Measurements from ENCODE around the gene PTBP2.
"Not testable (repeated sequence)": the region's sequence is repeated elsewhere in the genome, so short reads cannot be mapped to it uniquely, and the experiment has no call there.

DNA sequence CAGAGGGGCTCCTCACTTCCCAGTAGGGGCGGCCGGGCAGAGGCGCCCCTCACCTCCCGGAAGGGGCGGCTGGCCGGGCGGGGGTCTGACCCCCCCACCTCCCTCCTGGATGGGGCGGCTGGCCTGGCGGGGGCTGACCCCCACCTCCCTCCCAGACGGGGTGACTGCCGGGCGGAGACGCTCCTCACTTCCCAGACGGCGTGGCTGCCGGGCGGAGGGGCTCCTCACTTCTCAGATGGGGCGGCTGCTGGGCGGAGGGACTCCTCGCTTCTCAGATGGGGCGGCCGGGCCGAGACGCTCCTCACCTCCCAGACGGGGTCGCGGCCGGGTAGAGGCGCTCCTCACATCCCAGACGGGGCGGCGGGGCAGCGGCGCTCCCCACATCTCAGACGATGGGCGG is 41.0 kb downstream of the PTBP2 start:
- TF ChIP-seq, protein P1, sequence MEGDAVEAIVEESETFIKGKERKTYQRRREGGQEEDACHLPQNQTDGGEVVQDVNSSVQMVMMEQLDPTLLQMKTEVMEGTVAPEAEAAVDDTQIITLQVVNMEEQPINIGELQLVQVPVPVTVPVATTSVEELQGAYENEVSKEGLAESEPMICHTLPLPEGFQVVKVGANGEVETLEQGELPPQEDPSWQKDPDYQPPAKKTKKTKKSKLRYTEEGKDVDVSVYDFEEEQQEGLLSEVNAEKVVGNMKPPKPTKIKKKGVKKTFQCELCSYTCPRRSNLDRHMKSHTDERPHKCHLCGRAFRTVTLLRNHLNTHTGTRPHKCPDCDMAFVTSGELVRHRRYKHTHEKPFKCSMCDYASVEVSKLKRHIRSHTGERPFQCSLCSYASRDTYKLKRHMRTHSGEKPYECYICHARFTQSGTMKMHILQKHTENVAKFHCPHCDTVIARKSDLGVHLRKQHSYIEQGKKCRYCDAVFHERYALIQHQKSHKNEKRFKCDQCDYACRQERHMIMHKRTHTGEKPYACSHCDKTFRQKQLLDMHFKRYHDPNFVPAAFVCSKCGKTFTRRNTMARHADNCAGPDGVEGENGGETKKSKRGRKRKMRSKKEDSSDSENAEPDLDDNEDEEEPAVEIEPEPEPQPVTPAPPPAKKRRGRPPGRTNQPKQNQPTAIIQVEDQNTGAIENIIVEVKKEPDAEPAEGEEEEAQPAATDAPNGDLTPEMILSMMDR (IDR thresholded peaks at IDR 0.05), result not testable (repeated sequence)
- TF ChIP-seq POLR2AphosphoS5, POLR2A (IDR thresholded peaks at IDR 0.05): not testable (repeated sequence)

Data from stomach (tissue), 4 donors.